GM19372 (cell line): ENCODE results near the gene ZBTB20.

Experiments used
- ATAC-seq: cut with Tn5 transposase; IDR thresholded peaks from one replicate; pipeline ENCODE4 v1.9.1; 2021; ENCODE audit warnings: mild to moderate bottlenecking, low read depth, moderate library complexity; ENCODE audit not compliant: unreplicated experiment

Gene ZBTB20

DNA sequence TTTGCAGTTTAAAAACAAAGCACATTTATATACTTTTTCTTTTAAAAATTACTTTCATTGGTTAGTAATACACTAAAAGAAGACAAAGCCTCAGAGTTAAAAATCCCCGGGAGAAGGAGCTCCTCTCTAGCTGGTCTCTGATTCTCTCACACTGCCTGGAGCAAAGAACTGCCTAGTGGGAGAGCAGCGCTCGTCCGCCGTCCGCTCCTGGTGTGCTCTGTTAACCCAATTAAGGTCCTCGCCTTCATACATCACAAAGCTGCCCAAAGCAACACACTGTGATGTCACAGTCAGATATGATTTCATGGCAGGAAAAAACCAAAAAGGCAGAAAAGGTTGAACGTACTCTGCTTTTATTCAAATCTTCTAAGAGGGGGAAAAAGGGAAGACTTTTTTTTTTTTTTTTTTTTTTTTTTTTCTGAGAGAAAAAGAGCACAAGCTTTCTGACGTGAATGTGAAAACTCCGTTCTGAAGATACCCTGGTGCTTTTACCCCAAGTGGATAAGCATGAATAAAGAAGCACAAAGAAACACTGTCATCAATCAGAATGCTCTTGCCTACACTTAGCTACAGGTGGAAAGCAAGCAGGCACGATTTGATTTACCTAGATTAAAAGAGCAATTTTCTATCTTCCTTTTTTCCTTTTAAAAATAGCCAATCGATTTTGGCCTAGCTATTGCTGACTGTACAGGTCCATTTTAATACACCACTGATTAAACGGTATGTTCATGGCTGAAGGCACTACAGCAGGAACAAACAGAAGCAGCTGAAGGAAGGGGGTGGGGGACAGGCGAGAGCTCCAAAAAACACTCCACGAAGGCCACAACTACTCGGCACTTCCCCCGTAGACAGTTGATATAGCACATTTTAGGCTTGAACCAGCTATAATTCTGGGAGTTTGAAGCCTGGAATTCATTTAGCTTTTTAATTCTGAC is 738.1 kb downstream of the ZBTB20 start:
- no peak for ATAC-seq

DNA sequence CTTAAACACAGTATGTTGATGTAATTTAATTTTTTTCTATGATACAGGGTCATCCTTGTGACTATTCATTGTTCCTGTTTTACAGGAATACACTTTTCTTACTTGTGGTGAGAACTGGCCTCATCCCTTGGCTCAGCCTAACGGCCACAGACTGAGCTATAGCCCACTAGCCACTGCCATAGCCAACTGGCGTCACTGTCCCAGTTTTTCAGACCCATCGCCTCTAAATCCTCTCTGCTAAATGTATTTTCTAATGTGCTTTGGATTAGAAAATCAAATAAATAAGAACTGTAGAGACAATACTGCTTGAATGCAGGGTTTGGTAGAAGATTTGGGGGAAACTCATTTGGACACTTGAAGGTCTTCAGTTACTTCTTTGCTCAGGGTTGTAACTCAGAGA is 740.2 kb downstream of the ZBTB20 start:
- no peak for ATAC-seq

DNA sequence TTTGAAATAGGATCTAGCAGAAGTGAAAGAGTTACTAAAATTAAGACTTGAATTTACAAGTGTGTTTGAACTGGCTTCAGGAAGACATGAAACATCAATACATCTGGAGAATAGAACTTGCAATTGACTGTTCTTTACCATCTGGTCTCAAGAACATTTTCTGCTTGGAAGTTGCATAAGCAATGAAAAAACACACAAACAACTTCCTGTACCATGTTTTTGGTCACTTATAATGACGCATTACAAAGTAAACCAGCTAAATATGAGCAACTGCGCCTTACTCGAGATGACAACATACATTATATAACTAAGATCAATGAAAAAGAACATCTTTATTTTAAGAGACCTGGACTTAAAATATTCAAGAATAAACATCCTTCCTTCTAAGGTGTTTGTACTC is 740.8 kb downstream of the ZBTB20 start:
- no peak for ATAC-seq

DNA sequence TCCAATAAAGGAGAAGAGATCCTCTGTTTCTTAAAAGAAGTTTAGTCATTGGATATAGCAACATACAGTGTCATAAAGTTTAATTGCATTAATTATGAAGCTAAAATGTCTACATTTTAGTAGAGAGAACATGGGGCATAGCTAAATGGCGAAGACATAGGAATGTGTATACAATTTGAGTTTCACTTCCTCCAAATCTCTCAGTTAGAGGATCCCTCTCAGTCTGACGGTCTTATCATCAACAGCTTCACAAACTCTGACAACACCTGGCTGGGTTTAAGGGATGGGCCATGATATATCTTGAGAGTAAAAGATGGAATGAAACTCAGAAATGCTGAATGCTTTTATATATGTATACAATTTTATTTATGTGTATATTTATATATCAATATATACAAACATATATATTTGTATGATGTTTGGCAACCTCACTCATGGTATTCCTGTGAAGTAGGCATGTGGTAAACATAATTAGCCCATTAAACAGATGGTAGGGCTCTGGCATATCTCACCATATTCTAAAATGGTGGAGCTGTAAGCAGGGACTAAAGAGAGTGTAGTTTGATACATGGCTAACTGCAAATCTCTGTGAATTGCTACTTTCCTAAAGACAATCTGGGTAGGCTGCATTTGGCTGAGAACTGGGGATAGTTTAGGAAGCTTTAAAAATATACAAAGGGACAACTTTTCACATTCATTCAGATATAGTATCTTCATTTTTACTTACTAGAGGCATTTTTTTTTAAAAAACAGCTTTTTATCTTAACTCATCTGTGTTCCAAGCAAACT is 741.7 kb downstream of the ZBTB20 start:
- ATAC-seq: no peak

- ATAC-seq: no peak
Observed at GRCh38 chr3:114404590-114404989, 742.5 kb downstream of the ZBTB20 start.

DNA sequence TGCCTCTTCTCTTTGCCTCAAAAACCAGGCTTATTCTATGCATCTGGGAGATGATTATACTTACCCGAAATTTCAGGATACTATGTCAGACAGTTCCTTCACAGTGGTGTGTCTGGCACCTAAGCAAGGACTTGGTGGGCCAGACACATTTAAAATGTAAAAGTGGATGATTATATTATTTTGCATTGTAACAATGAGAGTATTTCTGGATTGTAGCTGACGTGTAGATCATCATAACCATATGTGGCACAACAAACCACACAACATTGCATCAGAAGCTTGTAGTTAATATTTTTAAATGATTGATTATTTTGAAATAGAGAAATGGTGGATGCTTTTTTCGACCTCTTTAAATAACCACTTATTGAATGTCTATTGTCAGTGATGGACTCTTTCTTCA is 744.2 kb downstream of the ZBTB20 start:
- ATAC-seq: no peak

DNA sequence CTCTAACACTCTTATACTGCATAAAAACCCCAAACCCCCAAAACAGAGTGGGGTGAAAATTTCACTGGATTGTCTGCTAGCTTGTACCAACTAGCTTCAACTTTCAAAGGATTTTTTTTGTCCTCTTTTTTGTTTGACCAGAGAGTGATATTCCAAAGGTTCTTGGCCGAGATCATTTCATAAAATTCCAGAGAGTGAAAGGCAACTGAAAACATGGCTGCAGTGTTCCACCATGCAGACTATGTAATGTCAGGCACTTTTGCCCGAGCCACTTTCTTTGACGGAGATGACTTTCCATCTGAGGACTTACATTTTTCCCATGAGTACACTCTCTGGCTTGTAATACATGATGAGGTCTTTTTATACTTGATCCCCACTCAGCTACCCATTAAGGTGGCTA is 745.7 kb downstream of the ZBTB20 start:
- ATAC-seq: no peak

- no peak for ATAC-seq
Observed at GRCh38 chr3:114400371-114400770, 746.7 kb downstream of the ZBTB20 start.

GRCh38 chr3:114394551-114394950 is 752.5 kb downstream of the ZBTB20 start:
- no peak for ATAC-seq

DNA sequence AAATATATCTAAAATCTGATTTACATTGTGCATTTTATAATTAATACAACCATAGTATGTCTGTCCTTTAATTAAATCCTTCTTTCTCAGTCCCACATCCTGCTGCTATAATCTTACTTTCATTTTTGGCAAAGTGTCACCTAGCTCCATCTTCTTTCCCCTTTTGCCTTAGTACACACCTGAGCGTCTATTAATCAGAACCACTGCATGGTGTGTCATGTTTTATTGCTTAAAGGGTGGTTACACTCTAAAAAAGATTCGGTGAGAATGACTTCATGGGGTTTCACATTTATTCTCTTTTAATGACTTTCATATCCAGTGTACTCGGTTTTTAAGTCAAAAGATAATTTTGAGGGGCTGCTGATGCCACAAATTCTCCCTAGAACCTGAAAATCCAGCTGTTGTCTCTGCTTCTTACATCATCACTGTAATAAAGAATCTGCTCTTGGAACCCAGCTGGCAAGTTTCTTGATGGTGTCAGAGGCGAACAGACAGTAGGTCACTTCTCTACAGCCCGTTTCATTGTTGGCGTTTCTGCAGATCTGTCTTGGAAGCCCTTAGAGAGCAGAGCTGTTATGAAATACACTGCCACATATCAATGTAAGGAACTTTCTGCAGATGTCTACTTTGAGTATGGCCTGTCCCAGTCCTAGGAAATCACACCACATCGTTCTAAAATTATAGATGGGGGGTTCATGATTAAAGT is 753.6 kb downstream of the ZBTB20 start:
- ATAC-seq: no peak

DNA sequence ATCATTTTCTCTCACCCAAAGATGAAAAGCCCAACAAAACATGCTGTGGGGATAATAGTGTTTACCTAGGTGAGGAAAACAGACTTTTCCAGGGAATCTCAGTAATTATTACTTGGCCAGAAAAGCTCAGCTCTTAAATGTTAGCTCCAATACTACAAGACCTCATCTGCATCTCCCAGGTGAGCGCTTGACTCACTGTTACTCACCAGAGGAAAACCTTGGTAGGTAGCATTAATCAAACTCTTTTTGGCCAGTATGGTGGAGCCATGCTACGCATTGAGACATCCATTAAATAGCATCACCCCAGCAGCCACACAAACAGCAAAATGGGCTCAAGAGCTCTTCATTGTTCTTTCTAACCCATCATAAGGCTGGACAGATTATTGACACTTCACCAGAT is 754.3 kb downstream of the ZBTB20 start:
- ATAC-seq: no peak

DNA sequence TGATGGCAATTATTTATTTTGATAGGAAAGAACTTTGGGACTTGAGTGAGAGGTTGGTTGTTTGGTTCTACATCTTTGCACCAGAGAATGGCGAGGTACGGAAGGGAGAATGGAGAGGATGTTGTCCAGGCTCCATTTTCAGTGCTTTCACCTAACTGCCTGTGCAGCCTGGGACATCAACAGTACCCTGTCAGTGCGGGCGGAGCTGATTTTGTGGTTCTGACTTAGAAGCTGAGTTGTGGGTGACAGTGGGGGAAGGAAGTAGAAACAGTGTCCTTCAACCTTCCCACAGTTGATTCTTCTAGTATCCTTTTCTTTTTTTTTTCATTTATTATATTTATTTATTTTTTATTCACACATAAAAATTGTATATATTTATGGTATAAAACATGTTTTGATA is 757.9 kb downstream of the ZBTB20 start:
- no peak for ATAC-seq

DNA sequence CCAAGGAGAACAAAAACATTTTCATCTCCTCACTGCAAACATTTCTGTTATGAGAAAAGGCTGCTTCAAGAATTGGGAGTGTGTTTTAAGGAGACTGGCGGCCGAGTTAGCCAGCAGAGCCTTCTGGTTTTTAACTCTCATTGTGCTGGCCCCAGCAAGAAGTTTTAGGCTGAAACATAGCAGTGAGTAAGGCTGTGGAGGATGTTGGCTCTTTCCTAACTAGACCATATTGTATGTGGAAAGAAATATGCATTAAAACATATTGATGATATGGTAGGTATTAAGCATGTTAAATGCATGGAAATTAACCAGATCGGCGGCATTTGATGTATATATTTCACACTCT is 762.6 kb downstream of the ZBTB20 start:
- no peak for ATAC-seq

DNA sequence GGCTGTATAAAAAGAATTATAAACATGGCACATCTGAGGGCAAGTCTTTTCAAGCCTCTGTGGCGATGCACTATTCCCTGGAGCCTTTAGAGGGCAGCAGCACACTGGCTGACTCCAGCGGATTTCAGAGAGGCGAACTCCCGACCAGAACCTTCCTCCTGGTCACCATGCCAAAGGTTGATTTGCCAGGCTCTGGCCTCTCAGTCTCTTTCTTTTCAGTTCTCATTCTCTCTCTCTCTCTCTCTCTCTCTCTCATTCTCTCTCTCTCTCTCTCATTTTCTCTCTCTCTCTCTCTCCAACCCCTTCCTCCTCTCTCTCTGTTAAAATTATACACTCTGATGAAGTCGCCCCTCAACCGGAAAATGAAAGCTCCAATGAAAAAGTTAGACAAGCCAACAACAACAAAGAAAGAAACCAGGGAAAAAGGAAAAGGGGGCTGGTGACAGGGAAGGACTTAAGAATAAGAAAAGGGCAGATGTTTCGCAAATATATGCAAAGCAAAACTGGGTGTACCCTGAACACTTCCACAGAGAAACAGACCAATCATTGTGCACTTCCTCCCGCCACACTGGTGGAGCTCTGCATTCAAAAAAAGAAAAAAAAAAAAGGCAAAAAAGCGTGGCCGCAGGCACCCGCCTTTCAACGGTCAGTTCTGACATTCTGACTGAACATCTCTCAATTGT is 763.1 kb downstream of the ZBTB20 start:
- peak; percentile 93 for ATAC-seq

- no peak for ATAC-seq
Observed at GRCh38 chr3:114380233-114380651, 766.8 kb downstream of the ZBTB20 start.

- ATAC-seq: no peak
Observed at GRCh38 chr3:114379266-114379665, 767.8 kb downstream of the ZBTB20 start.

DNA sequence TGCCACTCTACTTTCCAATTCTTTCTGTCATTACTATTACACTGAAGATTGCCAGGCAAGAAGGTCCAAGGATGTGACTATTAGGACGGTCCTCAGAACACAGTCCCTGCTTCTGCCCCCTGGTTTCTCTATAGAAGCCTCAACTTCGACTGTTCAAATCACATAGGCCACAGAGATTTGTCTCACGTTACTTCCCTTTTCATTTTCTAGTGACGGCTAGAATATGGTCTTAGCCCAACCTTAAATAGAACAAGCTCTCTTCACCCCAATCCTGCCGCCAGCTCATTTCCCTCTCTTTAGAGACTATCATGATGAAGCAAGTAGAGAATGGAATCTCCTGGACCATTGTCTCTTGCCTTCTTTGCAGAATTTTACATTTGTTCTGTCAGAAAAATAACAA is 768.3 kb downstream of the ZBTB20 start:
- ATAC-seq: no peak

DNA sequence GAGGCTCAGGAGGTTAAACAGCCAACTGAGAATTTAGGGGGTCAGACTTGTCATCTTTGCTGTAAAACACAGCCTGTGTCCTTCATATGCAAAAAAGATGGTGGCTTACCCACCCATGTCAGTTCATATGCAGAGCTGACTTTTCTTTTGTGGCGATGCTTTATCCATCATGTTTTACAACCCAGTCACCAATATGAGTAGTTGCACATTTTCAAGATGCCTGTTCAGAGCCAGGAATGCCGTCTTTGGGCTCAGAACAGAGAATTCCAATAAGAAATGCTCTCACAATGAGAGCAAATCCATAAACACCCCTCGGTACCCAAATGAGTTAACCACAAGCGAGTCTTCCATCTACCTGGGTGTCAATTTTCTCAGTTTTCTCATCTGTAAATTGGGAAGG is 769.7 kb downstream of the ZBTB20 start:
- no peak for ATAC-seq

GRCh38 chr3:114376516-114377185 is 770.4 kb downstream of the ZBTB20 start:
- ATAC-seq: no peak
